Brain microvascular endothelial cell (primary cell): ENCODE measurements around the gene ZNF423.

ENCODE experiments used
- DNase-seq: peaks from one replicate; pipeline ENCODE4 v3.0.0-alpha.2; 2020
- H3K27ac ChIP-seq: fragments of 250-450 bp; sonication (Bioruptor Pico); 2 replicates; pipeline ENCODE4 v1.5.1; 2020; ENCODE audit warnings: mild to moderate bottlenecking, moderate library complexity
- H3K27me3 ChIP-seq: fragments of 250-450 bp; sonication (Bioruptor Pico); replicated peaks from 2 replicates; pipeline ENCODE4 v1.5.1; 2020; ENCODE audit warnings: mild to moderate bottlenecking
- H3K36me3 ChIP-seq: fragments of 250-450 bp; sonication (Bioruptor Pico); replicated peaks from 2 replicates; pipeline ENCODE4 v1.5.1; 2020; ENCODE audit warnings: mild to moderate bottlenecking
- H3K4me3 ChIP-seq: 2 replicates; pipeline ENCODE4 v1.5.1; 2011; ENCODE audit warnings: low read depth, mild to moderate bottlenecking, control low read depth, low read length, moderate library complexity
- in situ Hi-C: cut with HindIII; loops from 2 replicates; pipeline ENCODE4 v1.10.0; 2017; ENCODE audit warnings: low sequenced_read_pairs, low pct_ligation_motif_present
- TF ChIP-seq, protein P1 (sequence below): IDR thresholded peaks from 2 replicates; pipeline ENCODE4 v1.5.1; 2011; ENCODE audit warnings: low read depth, mild to moderate bottlenecking, moderate library complexity, low read length, control low read depth, inconsistent platforms; ENCODE audit errors: missing control alignments

ZNF423 gene

DNA sequence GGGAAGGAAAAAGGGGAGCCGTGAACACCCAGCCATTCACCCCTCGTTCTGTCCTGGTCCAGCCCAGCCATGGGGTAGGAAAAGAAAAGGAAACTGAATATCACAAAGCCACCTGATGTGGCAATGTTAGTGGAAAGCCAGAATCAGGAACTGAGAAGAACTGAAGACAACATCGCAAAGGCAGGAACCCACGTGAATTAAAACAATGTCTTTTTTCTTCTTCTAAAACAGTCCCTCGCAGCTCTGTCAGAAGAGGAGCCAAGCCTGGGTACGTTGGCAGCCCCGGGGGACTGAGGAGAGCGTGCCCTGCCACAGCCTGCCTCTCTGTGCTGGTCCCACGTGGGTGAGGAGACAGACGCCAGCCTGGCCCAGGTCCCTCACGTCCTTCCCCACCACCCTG lies 55.0 kb downstream of the ZNF423 start:
- in situ Hi-C loops: no loop called here
- TF ChIP-seq, protein P1, sequence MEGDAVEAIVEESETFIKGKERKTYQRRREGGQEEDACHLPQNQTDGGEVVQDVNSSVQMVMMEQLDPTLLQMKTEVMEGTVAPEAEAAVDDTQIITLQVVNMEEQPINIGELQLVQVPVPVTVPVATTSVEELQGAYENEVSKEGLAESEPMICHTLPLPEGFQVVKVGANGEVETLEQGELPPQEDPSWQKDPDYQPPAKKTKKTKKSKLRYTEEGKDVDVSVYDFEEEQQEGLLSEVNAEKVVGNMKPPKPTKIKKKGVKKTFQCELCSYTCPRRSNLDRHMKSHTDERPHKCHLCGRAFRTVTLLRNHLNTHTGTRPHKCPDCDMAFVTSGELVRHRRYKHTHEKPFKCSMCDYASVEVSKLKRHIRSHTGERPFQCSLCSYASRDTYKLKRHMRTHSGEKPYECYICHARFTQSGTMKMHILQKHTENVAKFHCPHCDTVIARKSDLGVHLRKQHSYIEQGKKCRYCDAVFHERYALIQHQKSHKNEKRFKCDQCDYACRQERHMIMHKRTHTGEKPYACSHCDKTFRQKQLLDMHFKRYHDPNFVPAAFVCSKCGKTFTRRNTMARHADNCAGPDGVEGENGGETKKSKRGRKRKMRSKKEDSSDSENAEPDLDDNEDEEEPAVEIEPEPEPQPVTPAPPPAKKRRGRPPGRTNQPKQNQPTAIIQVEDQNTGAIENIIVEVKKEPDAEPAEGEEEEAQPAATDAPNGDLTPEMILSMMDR: no peak
- no peaks in the 10 kb centered on the region for H3K27me3 ChIP-seq
- no peak overlapping the region for H3K27ac ChIP-seq
- no peak overlapping the region for H3K4me3 ChIP-seq
- H3K36me3 ChIP-seq: no peaks in the 10 kb centered on the region
- DNase-seq: no peak

DNA sequence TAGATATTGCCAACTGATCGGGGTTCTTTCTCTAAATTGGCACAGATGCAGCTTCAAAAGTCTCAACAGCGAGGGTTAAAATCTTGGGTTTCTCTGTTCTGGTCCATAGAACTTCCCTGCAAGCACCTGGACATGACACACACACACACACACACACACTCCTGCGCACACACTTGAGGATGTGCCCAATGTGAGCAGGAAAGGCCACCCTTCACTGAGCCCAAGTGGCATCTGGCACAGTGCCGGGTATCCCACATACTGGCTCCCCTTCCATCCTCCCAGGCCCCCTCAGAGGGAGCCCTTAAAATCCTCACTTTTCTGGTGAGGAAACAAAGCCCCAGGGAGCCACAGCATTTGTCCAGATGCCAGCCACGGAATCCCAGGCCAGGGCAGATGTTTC lies 55.5 kb downstream of the ZNF423 start:
- Histone ChIP-seq H3K27ac (no peak overlapping the region), H3K27me3 (no peaks in the 10 kb centered on the region), H3K36me3 (no peaks in the 10 kb centered on the region), H3K4me3 (no peak overlapping the region)
- TF ChIP-seq, protein P1: no peak
- in situ Hi-C loops: no loop called here
- no peak for DNase-seq

DNA sequence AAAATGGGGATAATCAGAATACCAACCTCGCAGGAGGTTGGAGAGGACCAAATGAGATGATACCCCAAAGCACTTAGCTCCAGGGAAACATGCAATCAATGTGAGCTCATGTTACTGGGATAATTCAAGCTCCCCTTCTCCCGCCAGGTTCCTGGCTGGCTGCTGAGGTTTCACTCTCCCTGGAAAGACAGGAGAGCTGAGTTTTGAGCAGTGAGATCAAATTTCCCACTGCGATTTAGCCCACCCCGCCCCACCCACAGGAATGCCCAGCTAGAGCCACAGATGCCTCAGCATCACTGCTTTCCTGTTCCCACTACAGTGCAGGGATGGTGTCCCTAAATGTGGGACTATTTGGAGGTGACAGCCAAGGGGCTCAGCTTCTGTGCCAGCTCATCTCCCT lies 56.7 kb downstream of the ZNF423 start:
- no peaks in the 10 kb centered on the region for H3K27me3 ChIP-seq
- TF ChIP-seq, protein P1: no peak
- in situ Hi-C loops: no loop called here
- no peak overlapping the region for H3K27ac ChIP-seq
- H3K36me3 ChIP-seq: no peaks in the 10 kb centered on the region
- H3K4me3 ChIP-seq: no peak overlapping the region
- no peak for DNase-seq

DNA sequence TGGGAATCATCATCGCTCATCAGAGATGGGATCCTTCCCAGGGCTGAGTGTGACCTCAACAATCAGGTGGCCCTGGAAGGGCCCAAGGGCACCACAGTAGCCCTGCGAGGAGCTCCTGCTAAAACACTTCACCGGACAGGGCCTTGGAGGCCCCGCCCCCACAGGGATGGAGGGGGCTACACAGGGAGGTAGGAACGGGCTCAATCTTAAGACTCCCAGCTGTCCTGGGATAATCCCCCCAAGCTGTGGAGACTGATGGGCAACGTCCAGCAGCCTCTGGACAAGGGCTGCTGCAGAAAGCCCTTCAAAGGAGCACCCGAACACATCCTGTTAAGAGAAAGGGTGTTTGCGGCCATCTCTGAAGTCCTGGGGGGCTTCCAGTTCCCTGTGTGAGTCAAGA lies 60.4 kb downstream of the ZNF423 start:
- in situ Hi-C loops: no loop called here
- H3K27ac ChIP-seq: no peak overlapping the region
- no peaks in the 10 kb centered on the region for H3K36me3 ChIP-seq
- H3K4me3 ChIP-seq: no peak overlapping the region
- H3K27me3 ChIP-seq: no peaks in the 10 kb centered on the region
- TF ChIP-seq, protein P1: no peak
- no peak for DNase-seq

DNA sequence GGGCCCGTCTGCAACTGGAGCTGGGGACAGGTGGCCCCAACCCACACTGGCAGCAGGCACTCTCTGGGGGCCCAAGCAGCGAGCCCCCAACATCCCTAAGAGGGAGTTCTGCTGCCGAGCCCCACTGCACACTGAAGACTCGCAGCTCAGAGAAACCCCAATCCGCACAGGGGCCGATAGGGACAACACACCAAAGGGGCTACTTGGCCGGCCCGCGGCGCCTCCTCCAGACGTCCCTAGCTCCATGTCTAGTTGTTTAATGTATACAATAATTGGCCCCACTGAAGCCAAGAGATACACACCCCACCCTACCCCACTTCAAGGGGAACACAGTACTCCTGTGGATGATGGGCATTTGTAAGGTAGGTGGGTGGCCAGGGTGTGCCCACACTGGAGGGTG lies 62.7 kb downstream of the ZNF423 start:
- in situ Hi-C loops: no loop called here
- Histone ChIP-seq H3K4me3 (no peak overlapping the region), H3K27me3 (no peaks in the 10 kb centered on the region), H3K27ac (no peak overlapping the region), H3K36me3 (no peaks in the 10 kb centered on the region)
- no peak for DNase-seq
- TF ChIP-seq, protein P1: no peak

DNA sequence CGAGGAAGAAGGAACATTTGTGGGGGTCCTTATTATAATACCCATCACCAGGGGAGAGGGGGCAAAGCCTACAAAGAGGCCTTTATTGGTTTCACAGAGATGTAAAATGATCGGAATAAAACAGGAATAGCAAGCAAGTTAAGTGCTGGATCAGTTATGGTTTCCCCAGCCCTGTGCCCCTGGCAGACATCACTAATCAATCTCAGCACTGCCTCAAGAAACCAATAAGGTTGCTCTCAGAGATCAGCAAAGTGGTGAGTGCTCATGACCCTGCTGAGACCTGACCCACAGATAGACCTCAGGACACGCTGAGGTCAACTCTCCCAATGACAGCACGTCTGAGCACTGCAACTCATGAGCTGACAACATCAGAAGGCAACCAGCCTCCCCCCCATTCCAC lies 66.3 kb downstream of the ZNF423 start:
- Histone ChIP-seq H3K36me3 (no peaks in the 10 kb centered on the region), H3K4me3 (no peak overlapping the region), H3K27ac (no peak overlapping the region), H3K27me3 (no peaks in the 10 kb centered on the region)
- DNase-seq: no peak
- in situ Hi-C loops: no loop called here
- TF ChIP-seq, protein P1: no peak
